GM21447 (cell line): Measurements from ENCODE around the gene TLE7.

Source experiments
- ATAC-seq: cut with Tn5 transposase; IDR thresholded peaks from one replicate; pipeline ENCODE4 v1.9.1; 2021; ENCODE audit not compliant: unreplicated experiment

The TLE7 gene

GRCh38 chr16:71449020-71449419 lies 7.2 kb upstream of the TLE7 start:
- no peak for ATAC-seq

GRCh38 chr16:71448274-71448866 lies 6.5 kb upstream of the TLE7 start:
- no peak for ATAC-seq

- ATAC-seq: no peak
Observed at GRCh38 chr16:71443714-71444113, 1.9 kb upstream of the TLE7 start.

GRCh38 chr16:71441348-71442050 lies 355 bp downstream of the TLE7 start:
- no peak for ATAC-seq

- ATAC-seq: no peak
Observed at GRCh38 chr16:71440669-71441347, 1.0 kb downstream of the TLE7 start.

GRCh38 chr16:71439523-71439922 lies 2.3 kb downstream of the TLE7 start:
- ATAC-seq: no peak

- ATAC-seq: no peak
Observed at GRCh38 chr16:71436473-71436872, 5.4 kb downstream of the TLE7 start.

- ATAC-seq: no peak
Observed at GRCh38 chr16:71432906-71433305, 8.9 kb downstream of the TLE7 start.

GRCh38 chr16:71431991-71432390 lies 9.9 kb downstream of the TLE7 start:
- ATAC-seq: no peak

- ATAC-seq: no peak
Observed at GRCh38 chr16:71431176-71431575, 10.7 kb downstream of the TLE7 start.

- ATAC-seq: no peak
Observed at GRCh38 chr16:71430744-71431143, 11.1 kb downstream of the TLE7 start.

- ATAC-seq: no peak
Observed at GRCh38 chr16:71429581-71429980, 12.3 kb downstream of the TLE7 start.

GRCh38 chr16:71428883-71429282 lies 13.0 kb downstream of the TLE7 start:
- ATAC-seq: no peak

GRCh38 chr16:71428385-71428784 lies 13.5 kb downstream of the TLE7 start:
- no peak for ATAC-seq

- no peak for ATAC-seq
Observed at GRCh38 chr16:71426880-71427615, 14.8 kb downstream of the TLE7 start.

GRCh38 chr16:71426069-71426879 lies 15.6 kb downstream of the TLE7 start:
- ATAC-seq: no peak

- ATAC-seq: no peak
Observed at GRCh38 chr16:71425746-71426068, 16.1 kb downstream of the TLE7 start.

- ATAC-seq: no peak
Observed at GRCh38 chr16:71424626-71425025, 17.2 kb downstream of the TLE7 start.

- ATAC-seq: no peak
Observed at GRCh38 chr16:71423865-71424264, 18.0 kb downstream of the TLE7 start.

GRCh38 chr16:71423016-71423415 lies 18.8 kb downstream of the TLE7 start:
- ATAC-seq: no peak

- no peak for ATAC-seq
Observed at GRCh38 chr16:71421911-71422310, 19.9 kb downstream of the TLE7 start.
